H1 (cell line): ENCODE measurements around the gene CHST3. TPM values are rescaled to one million over a fixed set of nuclear protein-coding genes. Genes with fewer than 3 reads are reported as not detected.

ENCODE experiments used
- CTCF ChIA-PET: fragments of 300-600 bp; sonication (Branson Sonifier 250); formaldehyde crosslinking; loops from one replicate; lab custom pipeline; 2021; ENCODE audit not compliant: partially characterized antibody; lab: Charles Lee
- POLR2A ChIA-PET: fragments of 300-600 bp; sonication (Branson Sonifier 250); formaldehyde crosslinking; loops from one replicate; lab custom pipeline; 2021; ENCODE audit warnings: inconsistent platforms; ENCODE audit not compliant: partially characterized antibody; lab: Charles Lee
- DNase-seq, 2 experiments: peaks; one replicate each; pipeline versions ENCODE4 v3.0.0 to v3.0.0-alpha.2; 2010 to 2022; ENCODE audit warnings: low spot score in 2 of 2, low read depth in 1 of 2, mixed read lengths in 1 of 2
- FAIRE-seq: peaks from 2 replicates; lab custom pipeline; 2011; peaks lifted over from hg19 to GRCh38; lab: Jason Lieb, UNC
- H2AFZ ChIP-seq: 2 replicates; pipeline ENCODE4 v1.8.1; 2012; ENCODE audit warnings: low read length, inconsistent platforms
- H2AK5ac ChIP-seq: 2 replicates; pipeline ENCODE4 v1.6.1; 2013; ENCODE audit warnings: low read depth, low read length
- H2BK120ac ChIP-seq: replicated peaks from 2 replicates; pipeline ENCODE3; 2013; ENCODE audit warnings: low read depth, low read length, inconsistent platforms
- H2BK12ac ChIP-seq: 2 replicates; pipeline ENCODE4 v1.6.1; 2013; ENCODE audit warnings: low read depth, low read length
- H2BK15ac ChIP-seq: 2 replicates; pipeline ENCODE4 v1.6.1; 2013; ENCODE audit warnings: low read length
- H2BK20ac ChIP-seq: 2 replicates; pipeline ENCODE4 v1.6.1; 2013; ENCODE audit warnings: low read length
- H2BK5ac ChIP-seq: 2 replicates; pipeline ENCODE4 v1.6.1; 2013; ENCODE audit warnings: low read depth, low read length
- H3K14ac ChIP-seq: 2 replicates; pipeline ENCODE4 v1.6.1; 2013; ENCODE audit warnings: inconsistent platforms; ENCODE audit not compliant: insufficient read length
- H3K18ac ChIP-seq: 2 replicates; pipeline ENCODE4 v1.6.1; 2013; ENCODE audit warnings: low read length; ENCODE audit errors: extremely low read depth
- H3K23ac ChIP-seq: 2 replicates; pipeline ENCODE4 v1.6.1; 2013; ENCODE audit warnings: inconsistent platforms; ENCODE audit not compliant: insufficient read length
- H3K23me2 ChIP-seq: 2 replicates; pipeline ENCODE4 v1.6.1; 2013; ENCODE audit warnings: low read depth, low read length
- H3K27ac ChIP-seq: 2 replicates; pipeline ENCODE4 v1.6.1; 2011; ENCODE audit warnings: low read depth, low read length, inconsistent platforms
- H3K27me3 ChIP-seq, 4 experiments: replicated peaks in 1 of 4; 1 replicate in 1 of 4; 2 replicates in 3 of 4; pipeline versions ENCODE4 v1.6.1 to v1.8.1; 2011 to 2013; ENCODE audit warnings: low read length in 3 of 4, mild to moderate bottlenecking in 3 of 4, inconsistent platforms in 2 of 4, mixed read lengths in 2 of 4, moderate library complexity in 1 of 4; ENCODE audit not compliant: control insufficient read depth in 3 of 4, insufficient read depth in 3 of 4; ENCODE audit errors: extremely low read depth in 1 of 4
- H3K36me3 ChIP-seq, 4 experiments: 2 replicates each; pipeline versions ENCODE4 v1.6.1 to v1.8.1; 2011 to 2013; ENCODE audit warnings: mild to moderate bottlenecking in 4 of 4, low read length in 3 of 4, moderate library complexity in 2 of 4, control low read depth in 1 of 4, inconsistent platforms in 1 of 4; ENCODE audit not compliant: insufficient read depth in 4 of 4, control insufficient read depth in 2 of 4
- H3K4ac ChIP-seq: replicated peaks from 2 replicates; pipeline ENCODE3; 2013; ENCODE audit warnings: low read length, low read depth, mixed read lengths, inconsistent platforms; ENCODE audit not compliant: insufficient read length
- H3K4me1 ChIP-seq, 4 experiments: replicated peaks in 1 of 4; 1 replicate in 1 of 4; 2 replicates in 3 of 4; pipeline versions ENCODE4 v1.6.1 to v1.8.1; 2011 to 2013; ENCODE audit warnings: low read length in 3 of 4, inconsistent platforms in 2 of 4, mixed read lengths in 1 of 4; ENCODE audit not compliant: insufficient read depth in 4 of 4, control insufficient read depth in 3 of 4
- H3K4me2 ChIP-seq, 2 experiments: 2 replicates each; pipeline versions ENCODE4 v1.6.1 to v1.8.1; 2011 to 2013; ENCODE audit warnings: low read depth in 2 of 2, low read length in 2 of 2, control low read depth in 1 of 2, inconsistent platforms in 1 of 2, mild to moderate bottlenecking in 1 of 2; ENCODE audit not compliant: insufficient read depth in 1 of 2
- H3K4me3 ChIP-seq, 4 experiments: fragments of 200-600, 300-600 bp in 1 of 4; sonication (generic), shearing (Covaris generic), sonication (Bioruptor Twin) in 1 of 4; 2 replicates each; pipeline versions ENCODE4 v1.5.1 to v1.8.1; 2011 to 2016; ENCODE audit warnings: low read length in 4 of 4, low read depth in 3 of 4, control low read depth in 2 of 4, inconsistent platforms in 2 of 4, mild to moderate bottlenecking in 2 of 4, mixed read lengths in 1 of 4, moderate library complexity in 1 of 4; ENCODE audit not compliant: insufficient read depth in 2 of 4; ENCODE audit errors: extremely low read depth in 1 of 4
- H3K56ac ChIP-seq: replicated peaks from 2 replicates; pipeline ENCODE3; 2013; ENCODE audit warnings: low read depth, mild to moderate bottlenecking, mixed read lengths, low read length, inconsistent platforms; ENCODE audit not compliant: insufficient read length
- H3K79me1 ChIP-seq: 2 replicates; pipeline ENCODE4 v1.6.1; 2013; ENCODE audit warnings: low read depth, low read length, control low read depth
- H3K79me2 ChIP-seq, 2 experiments: 2 replicates each; pipeline versions ENCODE4 v1.6.1 to v1.8.1; 2012 to 2013; ENCODE audit warnings: low read length in 2 of 2, mild to moderate bottlenecking in 2 of 2, inconsistent platforms in 1 of 2; ENCODE audit not compliant: insufficient read depth in 2 of 2, control insufficient read depth in 1 of 2
- H3K9ac ChIP-seq, 4 experiments: replicated peaks in 1 of 4; 1 replicate in 1 of 4; 2 replicates in 3 of 4; pipeline versions ENCODE4 v1.6.1 to v1.8.1; 2011 to 2013; ENCODE audit warnings: low read depth in 3 of 4, low read length in 3 of 4, control low read depth in 2 of 4, mild to moderate bottlenecking in 2 of 4, moderate library complexity in 2 of 4, inconsistent platforms in 1 of 4; ENCODE audit errors: extremely low read depth in 1 of 4
- H3K9me3 ChIP-seq, 2 experiments: 2 replicates each; pipeline versions ENCODE4 v1.6.1 to v1.8.1; 2012 to 2013; ENCODE audit warnings: mild to moderate bottlenecking in 2 of 2, moderate library complexity in 2 of 2, control low read depth in 1 of 2, inconsistent platforms in 1 of 2, low read depth in 1 of 2, low read length in 1 of 2, mixed read lengths in 1 of 2; ENCODE audit not compliant: insufficient read depth in 2 of 2
- H4K20me1 ChIP-seq, 2 experiments: replicated peaks in 1 of 2; 2 replicates each; pipeline versions ENCODE3 to v1.8.1; 2011 to 2013; ENCODE audit warnings: inconsistent platforms in 2 of 2, low read length in 2 of 2, mild to moderate bottlenecking in 1 of 2; ENCODE audit not compliant: insufficient read depth in 2 of 2, control insufficient read depth in 1 of 2
- H4K5ac ChIP-seq: 2 replicates; pipeline ENCODE4 v1.6.1; 2013; ENCODE audit warnings: low read length, low read depth, mixed read lengths, inconsistent platforms; ENCODE audit not compliant: insufficient read length
- H4K8ac ChIP-seq: 2 replicates; pipeline ENCODE4 v1.8.0; 2013; ENCODE audit warnings: mild to moderate bottlenecking, moderate library complexity, low read length, inconsistent platforms; ENCODE audit not compliant: insufficient read depth; ENCODE audit errors: extremely low read depth
- H4K91ac ChIP-seq: replicated peaks from 2 replicates; pipeline ENCODE3; 2013; ENCODE audit warnings: low read length, mixed read lengths, inconsistent platforms; ENCODE audit not compliant: insufficient read length
- BACH1 ChIP-seq: IDR thresholded peaks from 2 replicates; pipeline ENCODE4 v1.6.1; 2012; ENCODE audit warnings: low read length, improper control_type of control experiment
- CBX8 ChIP-seq: fragments of 300-800, 300-1000 bp; sonication (generic); IDR thresholded peaks from 2 replicates; pipeline ENCODE4 v1.7.1; 2016; ENCODE audit warnings: low read depth, low read length, borderline replicate concordance
- CHD1 ChIP-seq: IDR thresholded peaks from 2 replicates; pipeline ENCODE4 v1.6.1; 2012; ENCODE audit warnings: low read depth, low read length, improper control_type of control experiment
- CREB1 ChIP-seq: IDR thresholded peaks from 2 replicates; pipeline ENCODE4 v1.6.1; 2012; ENCODE audit warnings: inconsistent platforms
- EGR1 ChIP-seq: IDR thresholded peaks from 2 replicates; pipeline ENCODE4 v1.6.1; 2011; ENCODE audit warnings: low read depth, low read length, borderline replicate concordance
- EZH2 ChIP-seq: fragments of 200-600 bp; sonication (generic); IDR thresholded peaks from 2 replicates; pipeline ENCODE4 v1.7.1; 2012; ENCODE audit warnings: low read depth, mild to moderate bottlenecking, moderate library complexity, low read length, inconsistent platforms; ENCODE audit not compliant: severe bottlenecking
- HDAC2 ChIP-seq, 2 experiments: fragments of 300-600 bp in 1 of 2; sonication (generic) in 1 of 2; IDR thresholded peaks; 2 replicates each; pipeline ENCODE4 v1.6.1; 2011 to 2012; ENCODE audit warnings: low read depth in 2 of 2, low read length in 2 of 2, mild to moderate bottlenecking in 2 of 2, moderate library complexity in 2 of 2, borderline replicate concordance in 1 of 2, inconsistent platforms in 1 of 2
- KDM4A ChIP-seq: IDR thresholded peaks from one replicate; pipeline ENCODE4 v1.7.1; 2012; ENCODE audit warnings: low read depth, mild to moderate bottlenecking, moderate library complexity, low read length, inconsistent platforms; ENCODE audit not compliant: severe bottlenecking
- NANOG ChIP-seq: IDR thresholded peaks from 2 replicates; pipeline ENCODE4 v1.6.1; 2011; ENCODE audit warnings: low read length, low read depth, mild to moderate bottlenecking, inconsistent platforms; ENCODE audit not compliant: insufficient read depth, poor library complexity, severe bottlenecking
- RAD21 ChIP-seq, 2 experiments: IDR thresholded peaks in 1 of 2; conservative IDR thresholded peaks in 1 of 2; 2 replicates each; pipeline ENCODE4 v1.6.1; 2011; ENCODE audit warnings: low read depth in 2 of 2, low read length in 2 of 2, improper control_type of control experiment in 1 of 2, inconsistent platforms in 1 of 2, mild to moderate bottlenecking in 1 of 2, moderate library complexity in 1 of 2
- SIRT6 ChIP-seq: IDR thresholded peaks from one replicate; pipeline ENCODE4 v1.7.1; 2012; ENCODE audit warnings: low read length, inconsistent platforms
- SP2 ChIP-seq: IDR thresholded peaks from 2 replicates; pipeline ENCODE4 v1.6.1; 2012; ENCODE audit warnings: mild to moderate bottlenecking, low read length, inconsistent platforms
- TAF1 ChIP-seq: IDR thresholded peaks from 2 replicates; pipeline ENCODE4 v1.6.1; 2011; ENCODE audit warnings: mild to moderate bottlenecking, low read depth, low read length
- TAF7 ChIP-seq: optimal IDR thresholded peaks from 2 replicates; pipeline ENCODE3; 2011; ENCODE audit warnings: low read depth, mild to moderate bottlenecking, inconsistent platforms, low read length, moderate library complexity, borderline replicate concordance
- WGBS, 2 experiments: shearing (Covaris generic) in 1 of 2; methylation state at CpG; one replicate each; pipeline versions ENCODE4 v1.1.6 to v1.1.7; 2013 to 2015; ENCODE audit warnings: low lambda C conversion rate in 2 of 2, mixed read lengths in 2 of 2, inconsistent platforms in 1 of 2, low coverage in 1 of 2, missing lambda C conversion rate in 1 of 2; ENCODE audit not compliant: insufficient replicate concordance in 2 of 2, insufficient coverage in 1 of 2, insufficient read length in 1 of 2; ENCODE audit errors: extremely low coverage in 1 of 2, missing lambda C conversion rate in 1 of 2; 5-methylcytosine and 5-hydroxymethylcytosine counted together
- polyA plus RNA-seq, 7 experiments: library from polyadenylated mRNA; depleted of rRNA in 3 of 7; stranded (reverse) in 5 of 7; unstranded in 2 of 7; fragments of >200 nt in 5 of 7; fragments of 200-250 nt in 2 of 7; gene quantifications; 1 replicate in 5 of 7; 2 replicates in 1 of 7; 4 replicates in 1 of 7; pipeline versions ENCODE4 v1.2.1 to v1.2.3, GENCODE V29; 2011 to 2013; ENCODE audit warnings: missing spikeins in 2 of 7, mixed read lengths in 2 of 7
- total RNA-seq: library from RNA; stranded (reverse); fragmentation: NEBNext Ultra II Directional; extraction: Animal tissue kit (Norgen Biotek cat#: 25700); gene quantifications from 2 replicates; pipeline ENCODE4 v1.2.1, GENCODE V29; 2021

Gene CHST3
- total and polyA plus RNA-seq, 2 of the 8 experiments (the other 6 are each of a cell fraction or from before 2014, with no cell fraction given) = 2.0 to 5.8 TPM

GRCh38 chr10:71938211-71938610, 26.0 kb upstream of the CHST3 start:
- H3K27ac ChIP-seq = no peak overlapping the region
- FAIRE-seq = no peak
- TF ChIP-seq HDAC2 (IDR thresholded peaks at IDR 0.05; ENCODE audit: borderline replicate concordance in 1 of 2, low read depth in 2 of 2, low read length in 2 of 2) = no peak
- TF ChIP-seq SIRT6 = no peak
- no peak for TF ChIP-seq CREB1
- no peak for TF ChIP-seq CHD1
- no peak for TF ChIP-seq BACH1
- TF ChIP-seq KDM4A = no peak
- no peak for TF ChIP-seq RAD21 (IDR thresholded peaks at IDR 0.05 in 1 of 2, conservative IDR thresholded peaks at IDR 0.05 in 1 of 2; ENCODE audit: low read depth in 2 of 2, low read length in 2 of 2)
- no peak for TF ChIP-seq TAF7
- no peak for TF ChIP-seq TAF1
- TF ChIP-seq CBX8 = no peak
- TF ChIP-seq SP2 = no peak
- TF ChIP-seq EGR1 = no peak
- no peak for TF ChIP-seq NANOG
- TF ChIP-seq EZH2 = no peak
- H3K27me3 ChIP-seq = no peaks in the 10 kb centered on the region
- H3K9me3 ChIP-seq = peaks cover 0 to 2% of the 10 kb centered on the region in 2 experiments; a peak in 1 of 4 replicates
- no peak overlapping the region for H2BK5ac ChIP-seq
- no peak overlapping the region for H3K14ac ChIP-seq
- ChIA-PET CTCF (interaction anchor here (0.9 to 2.3 kb wide), 4 partner anchors 17 to 42 kb away, joined by 3 to 10 read pairs (median 4); no protein-coding TSS in a partner anchor), POLR2A (no interaction called here)
- H4K20me1 ChIP-seq = no peaks in the 10 kb centered on the region
- no peaks in the 10 kb centered on the region for H3K4me1 ChIP-seq
- H2AK5ac ChIP-seq = no peak overlapping the region
- H3K4me3 ChIP-seq = no peak overlapping the region
- no peak overlapping the region for H2BK15ac ChIP-seq
- no peaks in the 10 kb centered on the region for H3K79me1 ChIP-seq
- DNase-seq = no peak
- 96% methylated on average over 1 of the region's 1 CpG; no CpG with 5 or more reads in 1 of the 2 experiments for WGBS, 2 experiments
- no peak overlapping the region for H3K4me2 ChIP-seq
- H4K8ac ChIP-seq = no peak overlapping the region
- H3K4ac ChIP-seq = no peak overlapping the region
- H3K23me2 ChIP-seq = no peaks in the 10 kb centered on the region
- H2BK12ac ChIP-seq = no peak overlapping the region
- no peak overlapping the region for H4K91ac ChIP-seq
- no peak overlapping the region for H3K23ac ChIP-seq
- H3K9ac ChIP-seq = no peak overlapping the region
- no peak overlapping the region for H3K18ac ChIP-seq
- no peaks in the 10 kb centered on the region for H3K36me3 ChIP-seq
- H3K79me2 ChIP-seq = no peaks in the 10 kb centered on the region
- no peak overlapping the region for H3K56ac ChIP-seq
- H2BK120ac ChIP-seq = no peak overlapping the region
- no peak overlapping the region for H4K5ac ChIP-seq
- no peak overlapping the region for H2AFZ ChIP-seq
- H2BK20ac ChIP-seq = no peak overlapping the region
